ENCODE results near the gene CPED1. TPM values are rescaled to one million over a fixed set of nuclear protein-coding genes. Genes with fewer than 3 reads are reported as not detected.

The CPED1 gene
- total RNA-seq, 1 donor from 2014 or later = not detected

DNA sequence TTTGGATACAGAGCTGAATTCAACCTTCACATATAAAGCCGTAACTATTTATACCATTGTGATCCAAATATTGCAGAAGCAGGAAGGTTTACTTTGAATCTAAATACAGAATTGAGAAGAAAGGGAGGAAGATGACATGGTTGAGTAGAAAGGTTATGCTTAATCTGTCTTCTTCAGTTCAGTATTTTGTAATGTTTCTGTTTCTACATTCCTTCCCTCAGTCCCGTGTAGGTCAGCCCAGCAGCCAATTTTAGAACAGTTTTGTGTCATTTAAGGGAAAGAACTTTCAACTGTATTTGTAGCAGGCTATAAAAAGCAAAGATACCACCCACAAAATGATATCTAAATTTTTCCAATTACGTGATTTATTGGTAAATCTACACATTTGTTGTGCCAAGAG, 97.4 kb downstream of the CPED1 start:
- H3K4me3 Mint-ChIP-seq = no peak overlapping the region
- Histone ChIP-seq H3F3A (ENCODE audit: low read depth) (no peaks in the 10 kb centered on the region), H3K36me3 (no peaks in the 10 kb centered on the region), H3K27me3 (no peaks in the 10 kb centered on the region), H3K9me3 (ENCODE audit: low read depth) (no peaks in the 10 kb centered on the region), H4K20me1 (ENCODE audit: low read depth) (no peaks in the 10 kb centered on the region), H3K79me2 (ENCODE audit: low read depth) (no peaks in the 10 kb centered on the region), H3K4me2 (no peak overlapping the region), H3K4me1 (no peaks in the 10 kb centered on the region), H2AFZ (replicated peaks) (no peak overlapping the region), H3K27ac (no peak overlapping the region), H3K4me3 (no peak overlapping the region), H3K9ac (no peak overlapping the region)
- no peaks in the 10 kb centered on the region for H3K9me3 Mint-ChIP-seq
- no peak for TF ChIP-seq EZH2phosphoT487 (IDR thresholded peaks at IDR 0.05)
- no peak for TF ChIP-seq EZH2 (IDR thresholded peaks at IDR 0.05)
- TF ChIP-seq, protein P1, sequence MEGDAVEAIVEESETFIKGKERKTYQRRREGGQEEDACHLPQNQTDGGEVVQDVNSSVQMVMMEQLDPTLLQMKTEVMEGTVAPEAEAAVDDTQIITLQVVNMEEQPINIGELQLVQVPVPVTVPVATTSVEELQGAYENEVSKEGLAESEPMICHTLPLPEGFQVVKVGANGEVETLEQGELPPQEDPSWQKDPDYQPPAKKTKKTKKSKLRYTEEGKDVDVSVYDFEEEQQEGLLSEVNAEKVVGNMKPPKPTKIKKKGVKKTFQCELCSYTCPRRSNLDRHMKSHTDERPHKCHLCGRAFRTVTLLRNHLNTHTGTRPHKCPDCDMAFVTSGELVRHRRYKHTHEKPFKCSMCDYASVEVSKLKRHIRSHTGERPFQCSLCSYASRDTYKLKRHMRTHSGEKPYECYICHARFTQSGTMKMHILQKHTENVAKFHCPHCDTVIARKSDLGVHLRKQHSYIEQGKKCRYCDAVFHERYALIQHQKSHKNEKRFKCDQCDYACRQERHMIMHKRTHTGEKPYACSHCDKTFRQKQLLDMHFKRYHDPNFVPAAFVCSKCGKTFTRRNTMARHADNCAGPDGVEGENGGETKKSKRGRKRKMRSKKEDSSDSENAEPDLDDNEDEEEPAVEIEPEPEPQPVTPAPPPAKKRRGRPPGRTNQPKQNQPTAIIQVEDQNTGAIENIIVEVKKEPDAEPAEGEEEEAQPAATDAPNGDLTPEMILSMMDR (IDR thresholded peaks at IDR 0.05) = no peak
- H3K36me3 Mint-ChIP-seq = no peaks in the 10 kb centered on the region
- no peak for DNase-seq (ENCODE audit: low spot score)
- no peaks in the 10 kb centered on the region for H3K4me1 Mint-ChIP-seq
- H3K27ac Mint-ChIP-seq = no peak overlapping the region
- H3K27me3 Mint-ChIP-seq (ENCODE audit: insufficient read depth, low read depth) = no peaks in the 10 kb centered on the region

DNA sequence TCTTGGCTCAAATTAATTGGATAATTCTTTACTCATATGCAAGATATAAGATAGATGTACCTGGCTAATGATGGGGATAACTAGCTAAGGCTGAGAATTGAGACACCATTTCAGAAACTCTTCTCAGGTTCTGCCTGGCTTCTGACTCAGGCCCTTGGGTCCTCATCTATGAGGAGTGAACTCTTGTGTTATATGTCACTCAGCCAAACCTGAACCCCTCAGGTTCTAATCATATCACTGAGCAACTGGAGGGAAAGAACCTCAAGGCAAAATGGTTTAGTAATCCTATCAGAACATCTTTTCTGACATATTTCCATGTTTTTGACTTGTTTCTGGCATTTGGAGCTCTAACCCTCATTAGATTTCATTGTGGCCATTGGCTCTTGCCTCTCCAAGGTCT, 100.4 kb downstream of the CPED1 start:
- Histone ChIP-seq H3K9ac (no peak overlapping the region), H3K4me3 (no peak overlapping the region), H3F3A (ENCODE audit: low read depth) (no peaks in the 10 kb centered on the region), H3K36me3 (no peaks in the 10 kb centered on the region), H2AFZ (replicated peaks) (no peak overlapping the region), H3K4me1 (peaks cover 7% of the 10 kb centered on the region), H3K79me2 (ENCODE audit: low read depth) (no peaks in the 10 kb centered on the region), H3K27me3 (no peaks in the 10 kb centered on the region), H3K4me2 (no peak overlapping the region), H3K27ac (no peak overlapping the region), H4K20me1 (ENCODE audit: low read depth) (no peaks in the 10 kb centered on the region), H3K9me3 (ENCODE audit: low read depth) (no peaks in the 10 kb centered on the region)
- no peak for TF ChIP-seq EZH2 (IDR thresholded peaks at IDR 0.05)
- H3K4me3 Mint-ChIP-seq = no peak overlapping the region
- peaks cover 4% of the 10 kb centered on the region for H3K4me1 Mint-ChIP-seq
- DNase-seq (ENCODE audit: low spot score) = no peak
- no peaks in the 10 kb centered on the region for H3K9me3 Mint-ChIP-seq
- no peak overlapping the region for H3K27ac Mint-ChIP-seq
- H3K27me3 Mint-ChIP-seq (ENCODE audit: insufficient read depth, low read depth) = no peaks in the 10 kb centered on the region
- H3K36me3 Mint-ChIP-seq = no peaks in the 10 kb centered on the region

DNA sequence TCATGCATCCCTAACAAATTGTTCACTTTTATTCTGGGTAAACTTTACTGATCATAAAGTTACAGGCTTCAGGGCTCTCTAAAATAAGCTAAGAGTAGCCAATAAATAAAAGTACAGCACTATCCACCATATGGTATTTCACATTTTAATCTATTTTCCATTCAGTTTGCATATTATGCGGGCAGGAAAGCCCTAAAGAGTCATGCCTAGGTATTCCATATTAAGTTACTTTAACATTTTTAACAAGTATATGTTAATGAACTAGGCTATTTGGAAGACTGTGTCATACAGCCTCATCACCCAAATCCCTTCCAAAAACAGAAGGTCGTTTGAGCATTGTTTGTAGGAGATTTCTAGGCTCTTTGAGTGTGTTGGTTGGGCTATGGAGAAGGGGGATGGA, 106.3 kb downstream of the CPED1 start:
- Histone ChIP-seq H3K9ac (no peak overlapping the region), H3K9me3 (ENCODE audit: low read depth) (no peaks in the 10 kb centered on the region), H3K4me1 (peaks cover 7% of the 10 kb centered on the region), H3K4me3 (no peak overlapping the region), H3K79me2 (ENCODE audit: low read depth) (no peaks in the 10 kb centered on the region), H3K4me2 (no peak overlapping the region), H3K27me3 (no peaks in the 10 kb centered on the region), H4K20me1 (ENCODE audit: low read depth) (no peaks in the 10 kb centered on the region), H3F3A (ENCODE audit: low read depth) (no peaks in the 10 kb centered on the region), H3K36me3 (no peaks in the 10 kb centered on the region), H3K27ac (no peak overlapping the region), H2AFZ (replicated peaks) (no peak overlapping the region)
- Mint-ChIP-seq H3K36me3 (no peaks in the 10 kb centered on the region), H3K27ac (no peak overlapping the region), H3K4me3 (no peak overlapping the region), H3K4me1 (peaks cover 12% of the 10 kb centered on the region), H3K9me3 (no peaks in the 10 kb centered on the region), H3K27me3 (ENCODE audit: insufficient read depth, low read depth) (no peaks in the 10 kb centered on the region)
- TF ChIP-seq, protein P1 (IDR thresholded peaks at IDR 0.05) = no peak
- TF ChIP-seq EZH2 (IDR thresholded peaks at IDR 0.05) (no peak), EZH2phosphoT487 (IDR thresholded peaks at IDR 0.05) (no peak)
- DNase-seq (ENCODE audit: low spot score) = no peak

DNA sequence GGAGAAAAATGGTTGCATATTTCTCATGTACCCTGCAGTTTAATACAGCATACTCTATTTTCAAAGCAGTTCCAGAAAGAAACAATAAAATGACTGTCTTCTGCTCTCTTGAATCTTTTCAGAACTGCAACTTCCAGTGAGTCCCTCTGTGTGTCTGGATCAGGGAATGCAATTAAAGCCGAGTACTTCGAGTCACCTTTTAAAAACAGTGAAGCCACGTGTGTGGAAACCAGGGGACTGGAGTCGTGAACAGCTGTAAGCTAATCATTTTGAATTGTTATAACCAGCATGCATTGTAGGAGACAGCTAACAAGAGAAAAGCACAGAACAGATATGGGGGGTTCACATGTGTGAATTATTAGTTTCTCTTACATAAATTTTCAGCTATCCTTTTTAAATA, 109.1 kb downstream of the CPED1 start:
- H3K27ac Mint-ChIP-seq = no peak overlapping the region
- H3K4me1 ChIP-seq = peaks cover 2% of the 10 kb centered on the region

More for the DNA sequence above, 109.1 kb downstream of the CPED1 start:
- Mint-ChIP-seq H3K4me1 (peaks cover 12% of the 10 kb centered on the region), H3K27me3 (ENCODE audit: insufficient read depth, low read depth) (no peaks in the 10 kb centered on the region), H3K9me3 (no peaks in the 10 kb centered on the region), H3K36me3 (no peaks in the 10 kb centered on the region), H3K4me3 (no peak overlapping the region)
- H3K9me3 ChIP-seq (ENCODE audit: low read depth) = no peaks in the 10 kb centered on the region
- no peaks in the 10 kb centered on the region for H3F3A ChIP-seq (ENCODE audit: low read depth)
- no peak overlapping the region for H3K27ac ChIP-seq
- DNase-seq (ENCODE audit: low spot score) = peak; percentile 8
- no peaks in the 10 kb centered on the region for H3K79me2 ChIP-seq (ENCODE audit: low read depth)
- no peak overlapping the region for H3K4me3 ChIP-seq
- TF ChIP-seq EZH2phosphoT487 (IDR thresholded peaks at IDR 0.05) (no peak), EZH2 (IDR thresholded peaks at IDR 0.05) (no peak)
- TF ChIP-seq, protein P1 (IDR thresholded peaks at IDR 0.05) = no peak
- no peaks in the 10 kb centered on the region for H4K20me1 ChIP-seq (ENCODE audit: low read depth)
- H3K36me3 ChIP-seq = no peaks in the 10 kb centered on the region
- peak overlapping the region; percentile 68 for H2AFZ ChIP-seq (replicated peaks)
- H3K4me2 ChIP-seq = no peak overlapping the region
- H3K9ac ChIP-seq = no peak overlapping the region
- H3K27me3 ChIP-seq = no peaks in the 10 kb centered on the region
